ENCODE data around the gene DMAC2L.

The DMAC2L gene, protein sequence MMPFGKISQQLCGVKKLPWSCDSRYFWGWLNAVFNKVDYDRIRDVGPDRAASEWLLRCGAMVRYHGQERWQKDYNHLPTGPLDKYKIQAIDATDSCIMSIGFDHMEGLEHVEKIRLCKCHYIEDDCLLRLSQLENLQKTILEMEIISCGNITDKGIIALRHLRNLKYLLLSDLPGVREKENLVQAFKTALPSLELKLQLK

DNA sequence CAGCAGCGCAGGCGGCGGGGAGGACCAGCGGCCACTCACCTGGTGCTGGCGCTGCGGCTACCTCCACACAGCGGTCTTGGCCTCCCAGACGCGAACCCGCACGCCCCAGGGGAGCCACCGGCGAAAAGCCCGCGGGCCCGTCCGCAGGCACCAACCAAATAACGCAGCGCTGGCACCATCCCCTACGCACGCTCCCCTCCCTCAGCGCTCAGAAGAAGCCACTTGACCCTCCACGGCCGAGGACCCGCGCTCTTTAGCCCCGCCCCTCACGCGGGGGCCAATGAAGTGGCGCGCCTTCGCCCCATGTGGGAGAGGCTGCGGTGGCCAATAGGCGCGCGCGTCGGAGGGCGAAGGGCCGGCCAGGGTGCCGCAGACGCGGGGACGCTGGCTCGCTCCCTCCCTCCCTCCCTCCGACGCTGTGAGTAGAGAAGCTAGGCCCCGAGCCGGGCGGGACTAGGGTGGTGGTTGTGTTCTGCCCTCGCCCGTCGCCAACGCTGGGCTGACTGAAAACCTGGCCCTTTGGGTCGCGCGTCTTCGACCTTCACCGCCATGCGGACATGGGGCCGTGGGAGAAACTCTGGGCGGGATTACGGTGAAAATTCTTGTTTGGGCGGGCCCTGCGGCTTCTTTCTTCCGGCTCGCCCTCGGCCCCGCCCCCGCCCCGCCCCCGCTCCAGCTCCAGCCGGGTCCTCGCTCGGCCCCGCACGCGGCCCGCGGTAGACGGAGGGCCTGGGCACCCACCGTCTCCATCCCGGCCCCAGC lies at the start of gene DMAC2L, which contains the start of gene L2HGDH:
Gene DMAC2L (plus strand): TSS at position 353 of the 762 bp plus-strand sequence. CDS start 9,164 bp downstream, outside the sequence.
Gene L2HGDH (minus strand): TSS at position 258 of the 762 bp plus-strand sequence. CDS start 79 bp downstream, at position 179.
- peak; percentile 96 for DNase-seq
- H3K36me3 ChIP-seq = peaks cover 7% of the 10 kb centered on the region; the same call in 1 of the 2 replicates
- H3K27ac ChIP-seq = peak within 1 kb of the TSS; percentile 95
- H3K27me3 ChIP-seq (ENCODE audit: insufficient read depth, low read depth, severe bottlenecking) = no peaks in the 10 kb centered on the region
- H3K4me3 ChIP-seq (ENCODE audit: low read depth, low read length) = peak within 1 kb of the TSS; percentile 80
- H3K9me3 ChIP-seq (ENCODE audit: severe bottlenecking) = no peaks in the 10 kb centered on the region
- no peak; the same call in 1 of the 2 replicates for TF ChIP-seq CTCF (IDR thresholded peaks at IDR 0.05; ENCODE audit: low read depth, low read length)

DNA sequence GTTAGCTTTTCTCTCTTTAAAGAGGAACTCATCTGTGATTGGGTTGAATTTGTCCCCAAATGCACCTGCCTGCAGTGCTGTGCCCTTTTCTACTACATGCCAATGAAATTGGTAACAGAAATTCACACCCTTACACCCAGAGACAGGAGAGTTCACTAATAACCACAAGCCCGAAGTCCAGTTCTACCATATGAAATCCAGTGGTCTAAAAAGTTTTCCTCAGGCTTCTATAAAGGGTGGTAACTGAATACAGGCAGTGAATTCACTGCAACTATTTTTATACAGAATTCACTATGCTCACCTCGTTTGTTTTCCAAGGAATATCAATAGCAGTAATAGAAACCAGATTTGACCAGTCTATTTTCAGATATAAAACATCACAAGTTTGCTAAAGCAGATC lies 49.3 kb upstream of the DMAC2L start:
- no peak for DNase-seq
- no peak for TF ChIP-seq CTCF (IDR thresholded peaks at IDR 0.05; ENCODE audit: low read depth, low read length)
- Histone ChIP-seq H3K4me3 (ENCODE audit: low read depth, low read length) (no peak overlapping the region), H3K9me3 (ENCODE audit: severe bottlenecking) (no peaks in the 10 kb centered on the region), H3K27ac (peak overlapping the region; percentile 65), H3K36me3 (peaks cover 28% of the 10 kb centered on the region), H3K27me3 (ENCODE audit: insufficient read depth, low read depth, severe bottlenecking) (no peaks in the 10 kb centered on the region)

- Histone ChIP-seq H3K27ac (peak overlapping the region; percentile 65), H3K36me3 (peaks cover 27% of the 10 kb centered on the region), H3K9me3 (ENCODE audit: severe bottlenecking) (no peaks in the 10 kb centered on the region), H3K27me3 (ENCODE audit: insufficient read depth, low read depth, severe bottlenecking) (no peaks in the 10 kb centered on the region), H3K4me3 (ENCODE audit: low read depth, low read length) (no peak overlapping the region)
- DNase-seq = no peak
- TF ChIP-seq CTCF (IDR thresholded peaks at IDR 0.05; ENCODE audit: low read depth, low read length) = no peak
Measured at GRCh38 chr14:50263321-50263720, 48.8 kb upstream of the DMAC2L start.

- H3K27ac ChIP-seq = no peak overlapping the region
Measured at GRCh38 chr14:50265029-50265428, 47.1 kb upstream of the DMAC2L start.

DNA sequence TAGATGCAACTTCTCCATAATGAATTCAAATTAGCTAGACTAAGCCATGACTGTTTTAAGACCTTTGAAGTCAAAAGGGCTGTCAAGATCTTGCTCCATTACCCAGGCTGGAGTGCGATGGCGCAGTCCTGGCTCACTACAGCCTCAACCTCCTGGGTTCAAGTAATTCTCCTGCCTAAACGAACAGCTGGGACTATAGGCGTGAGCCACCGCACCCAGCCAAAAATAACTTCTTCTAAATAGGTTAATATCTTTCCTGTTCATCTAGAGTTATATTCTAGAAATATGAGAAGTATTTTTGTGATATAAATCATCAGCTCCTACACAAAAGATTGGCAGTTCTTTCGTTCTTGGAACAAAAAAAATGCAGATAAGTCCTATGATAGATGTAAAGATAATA lies 41.2 kb upstream of the DMAC2L start:
- Histone ChIP-seq H3K9me3 (ENCODE audit: severe bottlenecking) (no peaks in the 10 kb centered on the region), H3K27ac (no peak overlapping the region)

More at GRCh38 chr14:50265029-50265428, 47.1 kb upstream of the DMAC2L start:
- Histone ChIP-seq H3K36me3 (peaks cover 32% of the 10 kb centered on the region), H3K27me3 (ENCODE audit: insufficient read depth, low read depth, severe bottlenecking) (no peaks in the 10 kb centered on the region), H3K9me3 (ENCODE audit: severe bottlenecking) (no peaks in the 10 kb centered on the region), H3K4me3 (ENCODE audit: low read depth, low read length) (no peak overlapping the region)
- TF ChIP-seq CTCF (IDR thresholded peaks at IDR 0.05; ENCODE audit: low read depth, low read length) = no peak
- DNase-seq = no peak

More for the DNA sequence above, 41.2 kb upstream of the DMAC2L start:
- peaks cover 17% of the 10 kb centered on the region for H3K36me3 ChIP-seq
- no peak overlapping the region for H3K4me3 ChIP-seq (ENCODE audit: low read depth, low read length)
- TF ChIP-seq CTCF (IDR thresholded peaks at IDR 0.05; ENCODE audit: low read depth, low read length) = no peak
- no peak for DNase-seq
- no peaks in the 10 kb centered on the region for H3K27me3 ChIP-seq (ENCODE audit: insufficient read depth, low read depth, severe bottlenecking)
